Measurements from ENCODE around the gene OBP2B.
"Not testable (repeated sequence)": the region's sequence is repeated elsewhere in the genome, so short reads cannot be mapped to it uniquely, and the experiment has no call there.

The OBP2B gene

GRCh38 chr9:133208880-133209300 lies at the start of gene OBP2B:
OBP2B (minus strand) TSS chr9:133209250; CDS start chr9:133209199, 51 bp downstream.
- not testable (repeated sequence) for DNase-seq

- DNase-seq: no peak
These were observed 49.3 kb upstream of the OBP2B start for GRCh38 chr9:133258061-133259015.

- no peak for DNase-seq
These were observed 48.5 kb upstream of the OBP2B start for GRCh38 chr9:133257465-133257956.

GRCh38 chr9:133256686-133257091 lies 47.6 kb upstream of the OBP2B start:
- DNase-seq: no peak

GRCh38 chr9:133256136-133256461 lies 47.0 kb upstream of the OBP2B start:
- DNase-seq: no peak

GRCh38 chr9:133255371-133256135 lies 46.5 kb upstream of the OBP2B start:
- no peak for DNase-seq

- DNase-seq: no peak
These were observed 45.4 kb upstream of the OBP2B start for GRCh38 chr9:133254471-133254870.

GRCh38 chr9:133253268-133253667 lies 44.2 kb upstream of the OBP2B start:
- no peak for DNase-seq

- DNase-seq: peak; percentile 26
These were observed 43.4 kb upstream of the OBP2B start for GRCh38 chr9:133252301-133253020.

- no peak for DNase-seq
These were observed 42.7 kb upstream of the OBP2B start for GRCh38 chr9:133251773-133252172.

- peak; percentile 11 for DNase-seq
These were observed 42.2 kb upstream of the OBP2B start for GRCh38 chr9:133251221-133251620.

- DNase-seq: peak; percentile 76
These were observed 41.7 kb upstream of the OBP2B start for GRCh38 chr9:133250741-133251170.

- DNase-seq: no peak
These were observed 40.3 kb upstream of the OBP2B start for GRCh38 chr9:133249337-133249736.

- no peak for DNase-seq
These were observed 39.8 kb upstream of the OBP2B start for GRCh38 chr9:133248726-133249295.

GRCh38 chr9:133247632-133248031 lies 38.6 kb upstream of the OBP2B start:
- no peak for DNase-seq

GRCh38 chr9:133246991-133247390 lies 37.9 kb upstream of the OBP2B start:
- no peak for DNase-seq

GRCh38 chr9:133246562-133246961 lies 37.5 kb upstream of the OBP2B start:
- DNase-seq: no peak

GRCh38 chr9:133242991-133243390 lies 33.9 kb upstream of the OBP2B start:
- no peak for DNase-seq

GRCh38 chr9:133242241-133242640 lies 33.2 kb upstream of the OBP2B start:
- no peak for DNase-seq

- DNase-seq: no peak
These were observed 30.6 kb upstream of the OBP2B start for GRCh38 chr9:133239533-133240090.

- no peak for DNase-seq
These were observed 29.9 kb upstream of the OBP2B start for GRCh38 chr9:133238851-133239532.

Measured in NCI-H510A treated with DMSO at 0.1 percent for 48 hours (cell line).